Cardiac muscle cell (in vitro differentiated cells and primary cell): ENCODE measurements around the gene RAD51. TPM values are rescaled to one million over a fixed set of nuclear protein-coding genes. Genes with fewer than 3 reads are reported as not detected.

Source experiments
- DNase-seq, 2 donors: peaks; one replicate each; pipeline versions ENCODE4 v3.0.0 to v3.0.0-alpha.2; 2010 to 2017; ENCODE audit warnings: low read depth in 1 of 2, low spot score in 1 of 2
- H3K27ac ChIP-seq: fragments of 200-600 bp; sonication (generic); 2 replicates; pipeline ENCODE4 v1.5.1; 2016
- H3K27me3 ChIP-seq: fragments of 200-600 bp; sonication (generic); 2 replicates; pipeline ENCODE4 v1.6.0; 2016; ENCODE audit warnings: control low read depth
- H3K36me3 ChIP-seq: fragments of 200-600 bp; sonication (generic); 2 replicates; pipeline ENCODE4 v1.5.1; 2016; ENCODE audit warnings: control low read depth
- H3K4me1 ChIP-seq: fragments of 200-600 bp; sonication (generic); 2 replicates; pipeline ENCODE4 v1.8.1; 2017; ENCODE audit warnings: low read depth, mild to moderate bottlenecking, mixed run types
- H3K4me3 ChIP-seq: fragments of 200-600 bp; sonication (generic); 2 replicates; pipeline ENCODE4 v1.5.1; 2016; ENCODE audit warnings: mild to moderate bottlenecking
- H3K9me3 ChIP-seq: fragments of 200-600 bp; sonication (generic); 2 replicates; pipeline ENCODE4 v1.5.1; 2017; ENCODE audit warnings: low read depth, mild to moderate bottlenecking, control low read depth
- polyA plus RNA-seq: library from polyadenylated mRNA; unstranded; fragments of >200 nt; fragmentation: Nextera tagmentation; extraction: Ambion mirVana; gene quantifications from 2 replicates; pipeline ENCODE4 v1.2.1, GENCODE V29; 2016
- total RNA-seq: library from RNA; depleted of rRNA; stranded (reverse); fragments of >200 nt; gene quantifications from 2 replicates; pipeline ENCODE4 v1.2.3, GENCODE V29; 2016
- TF ChIP-seq, protein P1 (sequence below): IDR thresholded peaks from 2 replicates; pipeline ENCODE4 v1.5.1; 2012; ENCODE audit warnings: low read depth, mild to moderate bottlenecking, low read length

Gene RAD51
- total and polyA plus RNA-seq, 2 experiments from 2014 or later: 6.0 to 17.5 TPM

DNA sequence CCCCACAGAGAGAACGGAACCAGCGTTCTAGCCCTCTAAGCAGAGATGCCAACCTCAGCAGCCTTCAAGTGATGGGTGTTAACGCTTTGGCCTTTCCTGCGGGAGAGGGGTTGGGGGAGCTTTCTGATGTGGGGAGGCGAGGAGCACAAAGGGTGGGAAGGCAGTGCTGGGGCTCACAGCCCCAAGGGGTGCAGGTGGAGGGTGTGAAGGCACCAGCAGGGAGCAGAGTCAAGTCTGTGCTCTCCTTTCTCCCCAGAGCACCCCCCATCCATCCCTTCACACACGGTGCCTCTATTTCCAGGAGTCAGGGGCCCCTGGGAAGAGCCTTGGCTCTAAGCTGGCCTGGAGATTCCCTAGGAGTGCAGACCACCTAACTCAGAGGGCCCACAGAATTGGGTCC is 78.9 kb downstream of the RAD51 start:
- Histone ChIP-seq H3K27me3 (no peaks in the 10 kb centered on the region), H3K27ac (no peak overlapping the region), H3K4me1 (no peaks in the 10 kb centered on the region), H3K4me3 (no peak overlapping the region), H3K36me3 (peaks cover 6% of the 10 kb centered on the region), H3K9me3 (no peaks in the 10 kb centered on the region)
- TF ChIP-seq, protein P1, sequence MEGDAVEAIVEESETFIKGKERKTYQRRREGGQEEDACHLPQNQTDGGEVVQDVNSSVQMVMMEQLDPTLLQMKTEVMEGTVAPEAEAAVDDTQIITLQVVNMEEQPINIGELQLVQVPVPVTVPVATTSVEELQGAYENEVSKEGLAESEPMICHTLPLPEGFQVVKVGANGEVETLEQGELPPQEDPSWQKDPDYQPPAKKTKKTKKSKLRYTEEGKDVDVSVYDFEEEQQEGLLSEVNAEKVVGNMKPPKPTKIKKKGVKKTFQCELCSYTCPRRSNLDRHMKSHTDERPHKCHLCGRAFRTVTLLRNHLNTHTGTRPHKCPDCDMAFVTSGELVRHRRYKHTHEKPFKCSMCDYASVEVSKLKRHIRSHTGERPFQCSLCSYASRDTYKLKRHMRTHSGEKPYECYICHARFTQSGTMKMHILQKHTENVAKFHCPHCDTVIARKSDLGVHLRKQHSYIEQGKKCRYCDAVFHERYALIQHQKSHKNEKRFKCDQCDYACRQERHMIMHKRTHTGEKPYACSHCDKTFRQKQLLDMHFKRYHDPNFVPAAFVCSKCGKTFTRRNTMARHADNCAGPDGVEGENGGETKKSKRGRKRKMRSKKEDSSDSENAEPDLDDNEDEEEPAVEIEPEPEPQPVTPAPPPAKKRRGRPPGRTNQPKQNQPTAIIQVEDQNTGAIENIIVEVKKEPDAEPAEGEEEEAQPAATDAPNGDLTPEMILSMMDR: no peak
- DNase-seq: no peak

DNA sequence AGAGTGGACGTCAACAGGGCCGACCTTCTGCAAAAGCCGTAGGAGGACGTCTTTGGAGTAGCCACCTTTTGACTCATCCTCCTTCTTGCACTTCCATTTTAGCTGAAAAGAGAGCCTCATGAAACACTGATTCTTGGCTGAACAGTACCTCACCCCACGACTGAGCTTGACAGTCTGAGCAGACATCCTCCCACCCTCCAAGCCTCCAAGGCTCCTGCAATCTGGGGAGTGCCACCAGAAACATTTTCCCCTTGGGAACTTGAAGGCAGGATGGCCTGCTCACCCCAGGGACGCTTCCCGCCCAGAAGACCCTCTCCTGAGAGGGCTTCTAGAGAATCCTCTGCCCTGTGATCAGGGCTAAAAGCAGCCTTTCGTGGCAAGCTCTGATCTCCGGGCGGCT is 80.0 kb downstream of the RAD51 start:
- DNase-seq: no peak
- Histone ChIP-seq H3K27me3 (no peaks in the 10 kb centered on the region), H3K36me3 (peaks cover 10% of the 10 kb centered on the region), H3K9me3 (no peaks in the 10 kb centered on the region), H3K27ac (no peak overlapping the region), H3K4me3 (no peak overlapping the region), H3K4me1 (no peaks in the 10 kb centered on the region)
- TF ChIP-seq, protein P1: no peak

DNA sequence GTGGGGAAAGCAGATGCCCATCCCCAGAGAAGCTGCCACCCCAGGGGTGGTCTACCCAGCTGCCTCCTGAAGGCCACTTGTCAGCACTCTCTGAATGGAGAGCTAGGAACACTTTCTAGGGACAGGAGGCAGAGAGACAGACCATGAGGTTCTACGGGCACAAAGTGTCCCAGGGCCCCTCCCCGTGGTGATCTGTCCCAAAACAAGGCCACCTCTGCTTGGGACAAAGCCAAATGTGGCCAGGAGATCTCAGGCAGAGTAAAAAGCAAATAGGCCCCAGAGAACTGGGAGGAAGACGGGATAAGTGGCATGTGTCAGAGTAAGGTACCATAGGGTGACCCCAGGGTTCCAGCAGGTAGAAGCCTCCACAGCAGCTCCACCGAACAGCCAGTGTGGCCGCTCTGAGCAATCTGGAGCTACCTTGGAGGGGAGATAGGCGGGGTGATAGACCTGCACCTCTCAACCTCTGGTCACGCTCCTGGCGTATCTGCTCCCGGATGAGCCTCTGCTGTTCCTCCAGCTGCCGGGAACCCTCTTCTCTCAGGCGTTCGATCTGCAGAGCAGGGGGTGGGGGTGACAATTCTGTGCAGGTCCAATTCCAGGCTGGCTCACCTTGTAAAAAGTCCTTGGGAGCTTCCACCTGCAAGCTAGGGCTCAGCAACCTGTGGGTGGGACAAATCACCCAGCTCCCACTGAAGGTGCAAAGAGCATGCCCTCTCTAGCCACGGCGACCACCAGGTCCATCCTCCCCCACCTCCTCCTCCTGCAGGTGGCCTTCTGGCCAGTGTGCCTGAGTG is 81.0 kb downstream of the RAD51 start:
- DNase-seq: no peak
- TF ChIP-seq, protein P1: no peak
- Histone ChIP-seq H3K4me3 (no peak overlapping the region), H3K27ac (no peak overlapping the region), H3K27me3 (no peaks in the 10 kb centered on the region), H3K36me3 (peaks cover 10% of the 10 kb centered on the region), H3K9me3 (no peaks in the 10 kb centered on the region), H3K4me1 (no peaks in the 10 kb centered on the region)

DNA sequence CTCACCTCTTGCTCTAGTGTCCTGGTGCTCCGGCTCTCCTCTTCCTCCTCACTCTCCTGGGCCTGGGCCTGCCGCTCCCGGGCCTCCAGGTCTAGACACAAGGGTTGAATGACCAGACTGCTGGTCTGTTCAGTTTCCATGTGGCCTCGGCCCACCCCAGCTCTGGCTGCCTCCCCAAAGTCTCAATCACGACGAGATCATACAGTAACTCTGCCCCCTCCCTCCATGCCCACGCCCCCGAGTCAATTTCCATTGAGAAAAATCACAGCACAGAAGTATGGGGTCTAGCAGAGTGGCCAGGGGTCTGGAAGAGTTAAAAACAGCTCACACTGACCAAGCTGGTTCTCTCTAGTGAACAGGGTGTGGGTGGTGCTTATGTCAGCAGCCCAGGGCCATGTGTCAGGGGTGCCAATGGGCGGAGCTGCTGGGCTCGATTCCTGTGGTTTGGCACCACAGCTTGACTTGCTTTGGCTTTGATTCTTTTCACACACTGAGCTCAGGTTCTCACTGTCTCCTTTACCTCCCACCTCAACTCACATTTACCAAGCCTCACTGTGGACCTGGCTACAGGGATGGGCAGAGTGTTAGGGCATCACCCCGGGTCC is 81.7 kb downstream of the RAD51 start:
- no peaks in the 10 kb centered on the region for H3K27me3 ChIP-seq
- H3K36me3 ChIP-seq: peaks cover 10% of the 10 kb centered on the region

More for the DNA sequence above, 81.7 kb downstream of the RAD51 start:
- no peak overlapping the region for H3K4me3 ChIP-seq
- no peak overlapping the region for H3K27ac ChIP-seq
- DNase-seq: peak in 1 of 2 donors; percentile 53
- no peaks in the 10 kb centered on the region for H3K4me1 ChIP-seq
- TF ChIP-seq, protein P1: no peak
- H3K9me3 ChIP-seq: no peaks in the 10 kb centered on the region

Other genes with a start within 250 kb of the RAD51 start
- 18.3 and 24.4 TPM in 2 replicates for gene CHST14, start 224.2 kb upstream of the RAD51 start, total RNA-seq
- gene CHST14, start 224.2 kb upstream of the RAD51 start, polyA plus RNA-seq: 22.1 and 26.0 TPM in 2 replicates
- 16.7 and 20.2 TPM in 2 replicates for gene CCDC32, start 130.1 kb upstream of the RAD51 start, total RNA-seq
- gene CCDC32, start 130.1 kb upstream of the RAD51 start, polyA plus RNA-seq: 22.6 and 26.2 TPM in 2 replicates
- 20.3 and 22.7 TPM in 2 replicates for gene RPUSD2, start 125.9 kb upstream of the RAD51 start, total RNA-seq
- 19.7 and 20.3 TPM in 2 replicates for gene RPUSD2, start 125.9 kb upstream of the RAD51 start, polyA plus RNA-seq
- 1.7 and 15.2 TPM in 2 replicates for gene KNL1, start 100.9 kb upstream of the RAD51 start, total RNA-seq
- 1.4 and 12.1 TPM in 2 replicates for gene KNL1, start 100.9 kb upstream of the RAD51 start, polyA plus RNA-seq
- 16.8 and 21.1 TPM in 2 replicates for gene RMDN3, start 60.1 kb downstream of the RAD51 start, total RNA-seq
- 24.5 and 28.6 TPM in 2 replicates for gene RMDN3, start 60.1 kb downstream of the RAD51 start, polyA plus RNA-seq
- 66.7 and 129 TPM in 2 replicates for gene GCHFR, start 68.9 kb downstream of the RAD51 start, total RNA-seq
- gene GCHFR, start 68.9 kb downstream of the RAD51 start, polyA plus RNA-seq: 86.2 and 126 TPM in 2 replicates
- 1.2 and 1.6 TPM in 2 replicates for gene C15orf62, start 74.8 kb downstream of the RAD51 start, total RNA-seq
- gene C15orf62, start 74.8 kb downstream of the RAD51 start, polyA plus RNA-seq: 1.5 and 2.8 TPM in 2 replicates
- gene ZFYVE19, start 111.9 kb downstream of the RAD51 start, total RNA-seq: 21.0 and 41.3 TPM in 2 replicates
- gene ZFYVE19, start 111.9 kb downstream of the RAD51 start, polyA plus RNA-seq: 23.4 and 33.8 TPM in 2 replicates
- 45.1 and 58.2 TPM in 2 replicates for gene DNAJC17, start 112.3 kb downstream of the RAD51 start, total RNA-seq
- gene DNAJC17, start 112.3 kb downstream of the RAD51 start, polyA plus RNA-seq: 57.2 and 71.3 TPM in 2 replicates
- not detected in 2 replicates for gene PPP1R14D, start 133.5 kb downstream of the RAD51 start, total RNA-seq
- gene PPP1R14D, start 133.5 kb downstream of the RAD51 start, polyA plus RNA-seq: not detected in 2 replicates
- 4.0 and 9.5 TPM in 2 replicates for gene SPINT1, start 148.9 kb downstream of the RAD51 start, total RNA-seq
- gene SPINT1, start 148.9 kb downstream of the RAD51 start, polyA plus RNA-seq: 5.3 TPM in 2 replicates
- 0.35 and 1.2 TPM in 2 replicates for gene RHOV, start 179.1 kb downstream of the RAD51 start, total RNA-seq
- gene RHOV, start 179.1 kb downstream of the RAD51 start, polyA plus RNA-seq: 0.84 and 1.5 TPM in 2 replicates
- gene VPS18, start 199.3 kb downstream of the RAD51 start, total RNA-seq: 34.1 and 35.8 TPM in 2 replicates
- 20.5 and 28.7 TPM in 2 replicates for gene VPS18, start 199.3 kb downstream of the RAD51 start, polyA plus RNA-seq
- gene DLL4, start 234.2 kb downstream of the RAD51 start, total RNA-seq: 0.11 and 0.71 TPM in 2 replicates
- gene DLL4, start 234.2 kb downstream of the RAD51 start, polyA plus RNA-seq: 0.42 TPM in 1 of 2 replicates, not detected in the other